ENCODE data around the gene COMMD4.
"Not testable (repeated sequence)": the region's sequence is repeated elsewhere in the genome, so short reads cannot be mapped to it uniquely, and the experiment has no call there.

COMMD4 gene

DNA sequence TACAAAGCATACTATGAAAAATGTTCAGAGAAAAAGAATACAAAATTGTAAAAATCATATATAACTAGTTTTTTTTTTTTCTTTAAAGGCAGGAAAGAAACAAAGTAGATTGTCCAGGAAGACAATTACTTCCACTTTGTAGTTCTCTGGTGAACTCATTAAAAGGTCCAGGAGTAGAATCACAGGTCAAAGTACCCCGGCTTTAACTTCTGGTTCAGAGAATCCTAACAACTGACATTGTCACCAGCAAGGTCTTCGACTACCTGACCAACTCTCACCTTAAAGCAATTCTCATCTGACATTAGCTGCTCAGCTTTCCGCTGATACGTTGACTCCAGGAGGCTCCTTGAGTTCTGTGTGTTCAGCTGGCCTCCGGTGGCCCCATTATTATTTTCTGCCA is 48.1 kb downstream of the COMMD4 start:
- DNase-seq, result not testable (repeated sequence)

Measured in right forelimb (tissue), 1 donor.